ENCODE measurements around the gene SMG9. TPM values are rescaled to one million over a fixed set of nuclear protein-coding genes. Genes with fewer than 3 reads are reported as not detected.

Gene SMG9
- total RNA-seq, 1 experiment from 2014 or later = 90.6 TPM

- Histone ChIP-seq H3K9me3 (ENCODE audit: low read depth, low read length, poor library complexity, severe bottlenecking) (no peaks in the 10 kb centered on the region), H3K4me3 (ENCODE audit: low read depth, low read length, poor library complexity, severe bottlenecking) (no peak overlapping the region), H3K27ac (ENCODE audit: low read depth, low read length, poor library complexity, severe bottlenecking) (no peak overlapping the region), H3K36me3 (ENCODE audit: insufficient read depth, low read length, poor library complexity, severe bottlenecking) (no peaks in the 10 kb centered on the region), H3K4me1 (ENCODE audit: insufficient read depth, low read length, poor library complexity, severe bottlenecking) (no peaks in the 10 kb centered on the region), H3K27me3 (replicated peaks; ENCODE audit: insufficient read depth, low read depth, low read length, poor library complexity) (no peaks in the 10 kb centered on the region)
- TF ChIP-seq EZH2 (IDR thresholded peaks at IDR 0.05; ENCODE audit: borderline replicate concordance, low read depth, low read length, poor library complexity, severe bottlenecking) = no peak
- CTCF ChIA-PET = no interaction called here
- BruUV-seq (replicated peaks) = no TSS peak
- DNase-seq (ENCODE audit: low spot score) = no peak
- POLR2A ChIA-PET (ENCODE audit: low non-redundant PET) = no interaction called here
- intact Hi-C loops (cut with micrococcal nuclease; ENCODE audit: unreplicated experiment) = no loop called here
Observed at GRCh38 chr19:43678512-43679261, 76.1 kb downstream of the SMG9 start.

Other genes with a start within 250 kb of the SMG9 start
- gene ETHE1, start 227.8 kb downstream of the SMG9 start, total RNA-seq (2021) = 8.8 and 15.3 TPM in 2 replicates
- 2.8 and 3.1 TPM in 2 replicates for gene ZNF575, start 221.8 kb downstream of the SMG9 start, total RNA-seq (2021)
- 69.4 and 86.0 TPM in 2 replicates for gene XRCC1, start 179.4 kb downstream of the SMG9 start, total RNA-seq (2021)
- gene PINLYP, start 179.2 kb downstream of the SMG9 start, total RNA-seq (2021) = 14.3 and 15.6 TPM in 2 replicates
- gene IRGQ, start 158.8 kb downstream of the SMG9 start, total RNA-seq (2021) = 34.1 and 37.7 TPM in 2 replicates
- 19.2 and 20.3 TPM in 2 replicates for gene ZNF576, start 158.4 kb downstream of the SMG9 start, total RNA-seq (2021)
- 0.62 and 0.66 TPM in 2 replicates for gene SRRM5, start 142.9 kb downstream of the SMG9 start, total RNA-seq (2021)
- 65.7 and 72.4 TPM in 2 replicates for gene ZNF428, start 135.3 kb downstream of the SMG9 start, total RNA-seq (2021)
- 28.7 and 35.2 TPM in 2 replicates for gene CADM4, start 115.1 kb downstream of the SMG9 start, total RNA-seq (2021)
- gene PLAUR, start 84.8 kb downstream of the SMG9 start, total RNA-seq (2021) = 40.1 and 45.4 TPM in 2 replicates
- gene IRGC, start 38.9 kb downstream of the SMG9 start, total RNA-seq (2021) = not detected in 2 replicates
- gene KCNN4, start 26.0 kb upstream of the SMG9 start, total RNA-seq (2021) = 0.20 TPM in 1 of 2 replicates, not detected in the other
- not detected in 2 replicates for gene LYPD5, start 47.5 kb upstream of the SMG9 start, total RNA-seq (2021)
- gene ZNF283, start 72.4 kb upstream of the SMG9 start, total RNA-seq (2021) = 9.4 and 9.7 TPM in 2 replicates
- gene ZNF404, start 129.0 kb upstream of the SMG9 start, total RNA-seq (2021) = 0.73 and 1.6 TPM in 2 replicates
- 22.1 and 22.8 TPM in 2 replicates for gene ZNF45, start 180.3 kb upstream of the SMG9 start, total RNA-seq (2021)
- 4.8 and 6.1 TPM in 2 replicates for gene ZNF221, start 196.3 kb upstream of the SMG9 start, total RNA-seq (2021)
- gene ZNF155, start 229.2 kb upstream of the SMG9 start, total RNA-seq (2021) = 7.3 and 8.0 TPM in 2 replicates
- gene ZNF230, start 248.0 kb upstream of the SMG9 start, total RNA-seq (2021) = 5.2 and 5.4 TPM in 2 replicates